Glutamatergic neuron (in vitro differentiated cells): ENCODE data around the gene MTPN. TPM values are rescaled to one million over a fixed set of nuclear protein-coding genes. Genes with fewer than 3 reads are reported as not detected.

Experiments
- DNase-seq: peaks from one replicate; pipeline ENCODE4 v3.0.0; 2022
- H3K27ac Mint-ChIP-seq: one replicate; pipeline ENCODE4 v1.8.0; 2020; ENCODE audit warnings: mild to moderate bottlenecking, mixed read lengths, inconsistent platforms; ENCODE audit not compliant: unreplicated experiment
- H3K27me3 Mint-ChIP-seq: one replicate; pipeline ENCODE4 v1.8.0; 2020; ENCODE audit warnings: mild to moderate bottlenecking, moderate library complexity, mixed read lengths, inconsistent platforms; ENCODE audit not compliant: unreplicated experiment
- H3K36me3 Mint-ChIP-seq: one replicate; pipeline ENCODE4 v1.8.0; 2020; ENCODE audit warnings: mild to moderate bottlenecking, mixed read lengths, inconsistent platforms; ENCODE audit not compliant: unreplicated experiment
- H3K4me1 Mint-ChIP-seq: one replicate; pipeline ENCODE4 v1.8.0; 2020; ENCODE audit warnings: mild to moderate bottlenecking, low read depth, mixed read lengths, inconsistent platforms; ENCODE audit not compliant: unreplicated experiment
- H3K4me3 Mint-ChIP-seq: one replicate; pipeline ENCODE4 v1.8.0; 2020; ENCODE audit warnings: mild to moderate bottlenecking, mixed read lengths, inconsistent platforms; ENCODE audit not compliant: unreplicated experiment
- H3K9me3 Mint-ChIP-seq: one replicate; pipeline ENCODE4 v1.8.0; 2020; ENCODE audit warnings: mild to moderate bottlenecking, moderate library complexity, mixed read lengths, inconsistent platforms; ENCODE audit not compliant: unreplicated experiment
- total RNA-seq: library from RNA; stranded (reverse); fragmentation: NEBNext Ultra II Directional; extraction: Animal tissue kit (Norgen Biotek cat#: 25700); gene quantifications from one replicate; pipeline ENCODE4 v1.2.1, GENCODE V29; 2021; ENCODE audit not compliant: unreplicated experiment
- TF ChIP-seq, protein P1 (sequence below): fragments of 200-600 bp; sonication (generic); IDR thresholded peaks from one replicate; pipeline ENCODE4 v1.5.0; 2021; ENCODE audit not compliant: partially characterized antibody, unreplicated experiment

The MTPN gene
- total RNA-seq, 1 donor from 2014 or later = 181 TPM

DNA sequence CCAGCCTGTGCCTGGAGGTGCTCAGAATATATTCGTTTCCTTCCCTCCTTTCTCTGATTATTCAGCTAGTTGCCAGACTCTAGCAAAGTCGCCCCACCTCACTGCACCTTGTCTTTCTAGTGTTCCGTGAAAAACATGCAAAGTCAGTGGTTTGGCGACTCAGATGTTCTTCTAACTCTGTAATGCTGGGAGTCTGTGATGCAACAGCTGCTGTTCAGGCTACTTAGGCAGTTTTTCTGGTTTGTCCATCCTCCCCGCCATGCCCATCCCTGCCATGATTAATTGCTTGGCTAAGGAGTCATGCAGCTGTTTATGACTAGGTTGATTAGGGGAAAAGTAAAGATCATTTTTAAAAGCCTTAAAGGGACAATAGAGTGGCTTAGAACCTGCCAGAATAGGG is 99.4 kb downstream of the MTPN start:
- TF ChIP-seq, protein P1, sequence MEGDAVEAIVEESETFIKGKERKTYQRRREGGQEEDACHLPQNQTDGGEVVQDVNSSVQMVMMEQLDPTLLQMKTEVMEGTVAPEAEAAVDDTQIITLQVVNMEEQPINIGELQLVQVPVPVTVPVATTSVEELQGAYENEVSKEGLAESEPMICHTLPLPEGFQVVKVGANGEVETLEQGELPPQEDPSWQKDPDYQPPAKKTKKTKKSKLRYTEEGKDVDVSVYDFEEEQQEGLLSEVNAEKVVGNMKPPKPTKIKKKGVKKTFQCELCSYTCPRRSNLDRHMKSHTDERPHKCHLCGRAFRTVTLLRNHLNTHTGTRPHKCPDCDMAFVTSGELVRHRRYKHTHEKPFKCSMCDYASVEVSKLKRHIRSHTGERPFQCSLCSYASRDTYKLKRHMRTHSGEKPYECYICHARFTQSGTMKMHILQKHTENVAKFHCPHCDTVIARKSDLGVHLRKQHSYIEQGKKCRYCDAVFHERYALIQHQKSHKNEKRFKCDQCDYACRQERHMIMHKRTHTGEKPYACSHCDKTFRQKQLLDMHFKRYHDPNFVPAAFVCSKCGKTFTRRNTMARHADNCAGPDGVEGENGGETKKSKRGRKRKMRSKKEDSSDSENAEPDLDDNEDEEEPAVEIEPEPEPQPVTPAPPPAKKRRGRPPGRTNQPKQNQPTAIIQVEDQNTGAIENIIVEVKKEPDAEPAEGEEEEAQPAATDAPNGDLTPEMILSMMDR = no peak
- peaks cover 3% of the 10 kb centered on the region for H3K9me3 Mint-ChIP-seq
- H3K4me3 Mint-ChIP-seq = no peak overlapping the region
- H3K27ac Mint-ChIP-seq = no peak overlapping the region
- H3K36me3 Mint-ChIP-seq = peaks cover 4% of the 10 kb centered on the region
- H3K27me3 Mint-ChIP-seq = no peaks in the 10 kb centered on the region
- H3K4me1 Mint-ChIP-seq = peaks cover 3% of the 10 kb centered on the region
- DNase-seq = no peak

Other genes starting within 250 kb of the MTPN start
- gene SLC13A4, start 249.2 kb downstream of the MTPN start, total RNA-seq = not detected
- not detected for gene FAM180A, start 228.5 kb downstream of the MTPN start, total RNA-seq